COR-L47 (cell line): ENCODE data around the gene OR51D1.

Source experiments
- DNase-seq: peaks from one replicate; lab custom pipeline; 2025; lab: John Stamatoyannopoulos, UW

OR51D1 gene

GRCh38 chr11:4644233-4644632 is 7.0 kb downstream of the OR51D1 start:
- DNase-seq: no peak

- DNase-seq: no peak
Measured at GRCh38 chr11:4645974-4646373, 8.7 kb downstream of the OR51D1 start.

- DNase-seq: no peak
Measured at GRCh38 chr11:4647766-4648165, 10.5 kb downstream of the OR51D1 start.

- DNase-seq: no peak
Measured at GRCh38 chr11:4654635-4655369, 17.5 kb downstream of the OR51D1 start.

GRCh38 chr11:4658629-4659445 is 21.6 kb downstream of the OR51D1 start:
- DNase-seq: no peak

- DNase-seq: no peak
Measured at GRCh38 chr11:4662876-4663275, 25.6 kb downstream of the OR51D1 start.

- DNase-seq: no peak
Measured at GRCh38 chr11:4664183-4664582, 26.9 kb downstream of the OR51D1 start.

GRCh38 chr11:4664786-4665185 is 27.5 kb downstream of the OR51D1 start:
- DNase-seq: no peak

- no peak for DNase-seq
Measured at GRCh38 chr11:4665424-4665823, 28.1 kb downstream of the OR51D1 start.

- no peak for DNase-seq
Measured at GRCh38 chr11:4671741-4672140, 34.5 kb downstream of the OR51D1 start.

GRCh38 chr11:4672470-4672869 is 35.2 kb downstream of the OR51D1 start:
- DNase-seq: no peak

- no peak for DNase-seq
Measured at GRCh38 chr11:4673781-4674180, 36.5 kb downstream of the OR51D1 start.

GRCh38 chr11:4677948-4678347 is 40.7 kb downstream of the OR51D1 start:
- DNase-seq: peak; percentile 48

- peak; percentile 82 for DNase-seq
Measured at GRCh38 chr11:4680341-4680740, 43.1 kb downstream of the OR51D1 start.

GRCh38 chr11:4682623-4683419 is 45.5 kb downstream of the OR51D1 start:
- DNase-seq: no peak

GRCh38 chr11:4684631-4685285 is 47.5 kb downstream of the OR51D1 start:
- no peak for DNase-seq
